IMR-90 (cell line): Measurements from ENCODE around the gene ACOXL.

Source experiments
- POLR2A ChIP-seq: IDR thresholded peaks from 2 replicates; pipeline ENCODE4 v1.6.1; 2012; ENCODE audit warnings: mild to moderate bottlenecking, low read depth, low read length
- TF ChIP-seq, protein P1 (sequence below): conservative IDR thresholded peaks from 2 replicates; pipeline ENCODE4 v1.5.1; 2012; ENCODE audit warnings: mild to moderate bottlenecking, low read depth, low read length, improper control_type of control experiment
- TF ChIP-seq, protein P2 (sequence below): fragments of 150-350 bp; IDR thresholded peaks from 2 replicates; pipeline ENCODE4 v1.6.1; 2016; ENCODE audit warnings: low read depth, mild to moderate bottlenecking, low read length, moderate library complexity, borderline replicate concordance

DNA sequence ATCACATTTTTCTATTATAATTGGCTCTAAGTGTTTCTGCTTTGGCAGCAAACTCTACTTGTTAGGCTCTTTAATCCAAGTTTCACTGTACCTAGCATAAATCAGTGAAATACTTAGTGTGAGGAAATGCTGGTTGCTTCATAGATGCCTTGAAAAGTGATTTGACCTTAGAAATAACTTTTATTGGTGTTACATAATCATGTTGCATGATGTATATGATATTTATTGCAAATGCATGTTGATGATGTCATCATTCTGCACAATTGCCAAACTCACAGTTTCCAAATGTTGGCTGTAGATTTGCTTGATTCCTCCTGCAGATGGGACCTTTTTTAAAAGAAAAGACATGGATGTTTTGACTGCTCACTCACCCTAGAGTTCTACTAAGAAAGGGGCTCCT, 250.8 kb downstream of the ACOXL start:
- TF ChIP-seq POLR2A = no peak
- TF ChIP-seq, protein P1, sequence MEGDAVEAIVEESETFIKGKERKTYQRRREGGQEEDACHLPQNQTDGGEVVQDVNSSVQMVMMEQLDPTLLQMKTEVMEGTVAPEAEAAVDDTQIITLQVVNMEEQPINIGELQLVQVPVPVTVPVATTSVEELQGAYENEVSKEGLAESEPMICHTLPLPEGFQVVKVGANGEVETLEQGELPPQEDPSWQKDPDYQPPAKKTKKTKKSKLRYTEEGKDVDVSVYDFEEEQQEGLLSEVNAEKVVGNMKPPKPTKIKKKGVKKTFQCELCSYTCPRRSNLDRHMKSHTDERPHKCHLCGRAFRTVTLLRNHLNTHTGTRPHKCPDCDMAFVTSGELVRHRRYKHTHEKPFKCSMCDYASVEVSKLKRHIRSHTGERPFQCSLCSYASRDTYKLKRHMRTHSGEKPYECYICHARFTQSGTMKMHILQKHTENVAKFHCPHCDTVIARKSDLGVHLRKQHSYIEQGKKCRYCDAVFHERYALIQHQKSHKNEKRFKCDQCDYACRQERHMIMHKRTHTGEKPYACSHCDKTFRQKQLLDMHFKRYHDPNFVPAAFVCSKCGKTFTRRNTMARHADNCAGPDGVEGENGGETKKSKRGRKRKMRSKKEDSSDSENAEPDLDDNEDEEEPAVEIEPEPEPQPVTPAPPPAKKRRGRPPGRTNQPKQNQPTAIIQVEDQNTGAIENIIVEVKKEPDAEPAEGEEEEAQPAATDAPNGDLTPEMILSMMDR = no peak
- TF ChIP-seq, protein P2, sequence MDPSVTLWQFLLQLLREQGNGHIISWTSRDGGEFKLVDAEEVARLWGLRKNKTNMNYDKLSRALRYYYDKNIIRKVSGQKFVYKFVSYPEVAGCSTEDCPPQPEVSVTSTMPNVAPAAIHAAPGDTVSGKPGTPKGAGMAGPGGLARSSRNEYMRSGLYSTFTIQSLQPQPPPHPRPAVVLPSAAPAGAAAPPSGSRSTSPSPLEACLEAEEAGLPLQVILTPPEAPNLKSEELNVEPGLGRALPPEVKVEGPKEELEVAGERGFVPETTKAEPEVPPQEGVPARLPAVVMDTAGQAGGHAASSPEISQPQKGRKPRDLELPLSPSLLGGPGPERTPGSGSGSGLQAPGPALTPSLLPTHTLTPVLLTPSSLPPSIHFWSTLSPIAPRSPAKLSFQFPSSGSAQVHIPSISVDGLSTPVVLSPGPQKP = no peak
